HG03175 (cell line): ENCODE data around the gene GJC3.
"Not testable (repeated sequence)": the region's sequence is repeated elsewhere in the genome, so short reads cannot be mapped to it uniquely, and the experiment has no call there.

Experiments
- ATAC-seq: cut with Tn5 transposase; IDR thresholded peaks from one replicate; pipeline ENCODE4 v1.9.1; 2021; ENCODE audit warnings: mild to moderate bottlenecking, moderate library complexity; ENCODE audit not compliant: unreplicated experiment

Gene GJC3

DNA sequence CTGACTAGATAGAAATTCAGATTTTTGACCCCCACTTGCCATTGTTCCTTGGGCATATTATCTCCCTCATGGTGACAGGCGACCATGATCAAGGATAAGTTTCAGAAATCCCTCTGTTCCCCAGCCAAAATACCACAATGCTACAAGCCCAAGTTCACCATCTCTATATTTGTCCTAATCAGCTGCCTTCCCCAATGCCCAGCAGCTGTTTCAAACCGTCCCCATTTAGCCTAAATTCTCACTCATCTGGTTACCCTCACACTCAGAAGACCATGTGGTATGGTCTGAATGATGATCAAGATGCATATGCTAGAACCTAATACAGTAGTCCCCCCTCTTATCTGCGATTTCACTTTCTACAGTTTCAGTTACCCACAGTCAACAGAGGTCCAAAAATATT lies 956 bp upstream of the GJC3 start:
- no peak for ATAC-seq

DNA sequence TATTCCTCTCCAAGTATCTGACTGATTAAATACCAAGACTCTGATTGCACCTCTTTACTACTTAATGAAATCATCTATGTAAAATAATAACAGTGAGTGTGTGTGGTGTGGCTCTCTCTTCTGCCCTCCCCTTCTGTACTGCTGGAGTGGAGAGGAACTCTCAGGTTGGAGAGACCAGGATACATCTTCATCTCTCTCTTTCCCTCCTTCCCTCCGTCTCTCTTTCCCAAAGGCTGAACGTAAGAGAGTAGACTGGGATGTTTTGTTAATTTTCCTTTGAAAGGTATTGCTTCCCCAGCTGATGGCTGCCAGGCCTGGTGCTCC lies 272 bp upstream of the GJC3 start:
- ATAC-seq = no peak

DNA sequence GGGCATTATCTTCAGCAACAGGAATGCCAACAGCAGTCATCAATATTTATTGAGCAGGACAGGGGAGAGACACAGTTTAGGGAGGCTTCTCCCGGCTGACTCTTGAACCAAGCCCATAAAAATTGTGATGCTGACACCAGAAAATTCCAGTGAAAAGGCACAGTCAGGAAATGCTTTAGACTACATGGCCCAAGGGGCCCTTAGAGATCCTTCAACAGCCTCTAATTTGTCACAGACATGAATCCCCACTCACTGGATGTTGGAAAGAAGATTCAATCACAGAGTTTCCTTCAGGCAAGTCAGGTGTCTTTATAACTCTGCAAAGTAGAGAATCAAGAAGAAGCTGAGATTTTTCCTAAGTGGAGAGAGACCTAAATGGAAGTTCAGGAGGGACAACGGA lies 1.2 kb downstream of the GJC3 start:
- no peak for ATAC-seq

DNA sequence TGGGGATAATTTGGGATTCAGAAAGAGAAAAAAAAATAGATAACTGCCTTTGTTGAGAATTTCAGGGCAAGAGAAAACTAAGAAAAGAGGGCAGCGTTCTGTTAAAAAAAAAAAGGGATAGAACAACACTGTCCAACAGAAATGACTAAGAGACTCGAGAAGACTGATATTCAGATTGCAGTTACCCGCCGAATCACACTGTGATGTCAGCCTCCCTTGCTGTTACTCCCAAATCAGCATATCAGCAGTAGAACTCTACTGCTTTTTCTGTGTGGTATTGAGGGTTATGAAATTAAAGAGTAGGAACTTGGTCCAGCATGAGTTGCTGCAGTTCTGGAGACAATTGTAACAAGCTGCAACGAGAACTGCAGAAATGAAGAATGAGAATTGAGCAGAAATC lies 1.9 kb downstream of the GJC3 start:
- no peak for ATAC-seq

DNA sequence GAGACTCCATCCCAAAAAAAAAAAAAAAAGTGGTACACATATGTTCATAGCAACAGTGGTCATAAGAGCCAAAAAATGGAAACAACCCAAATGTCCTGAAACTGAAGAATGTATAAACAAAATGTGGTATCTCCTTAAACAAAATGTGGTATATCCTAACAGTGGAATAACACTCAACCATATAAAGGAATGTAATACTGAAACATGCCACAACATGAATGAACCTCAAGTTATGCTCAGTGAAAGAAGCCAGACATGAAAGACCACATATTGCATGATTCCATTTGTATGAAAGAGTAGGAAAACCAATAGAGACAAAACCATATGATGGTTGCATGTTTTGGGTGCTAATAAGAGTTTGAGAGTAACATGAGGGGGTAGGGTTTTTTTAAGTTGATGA lies 3.1 kb downstream of the GJC3 start:
- no peak for ATAC-seq

DNA sequence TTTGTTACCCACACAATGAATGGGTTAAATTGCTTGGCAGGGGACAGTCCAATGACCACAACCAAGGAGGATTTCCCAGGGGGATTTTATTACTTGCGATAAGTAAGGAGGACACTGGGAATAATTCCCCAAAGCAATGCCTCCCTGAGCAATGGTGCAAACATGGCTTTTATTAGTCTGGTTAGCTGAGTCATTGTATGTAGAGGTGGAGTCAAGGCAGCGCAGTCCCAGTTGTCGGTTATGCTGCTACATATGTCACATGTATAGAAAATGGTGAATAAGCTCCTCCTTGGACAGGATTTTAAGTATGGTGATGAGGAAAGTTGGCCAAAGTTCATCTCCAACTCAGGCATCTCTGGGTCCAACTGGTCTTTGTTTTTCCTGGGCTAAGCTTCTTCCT lies 6.2 kb downstream of the GJC3 start:
- ATAC-seq = no peak

DNA sequence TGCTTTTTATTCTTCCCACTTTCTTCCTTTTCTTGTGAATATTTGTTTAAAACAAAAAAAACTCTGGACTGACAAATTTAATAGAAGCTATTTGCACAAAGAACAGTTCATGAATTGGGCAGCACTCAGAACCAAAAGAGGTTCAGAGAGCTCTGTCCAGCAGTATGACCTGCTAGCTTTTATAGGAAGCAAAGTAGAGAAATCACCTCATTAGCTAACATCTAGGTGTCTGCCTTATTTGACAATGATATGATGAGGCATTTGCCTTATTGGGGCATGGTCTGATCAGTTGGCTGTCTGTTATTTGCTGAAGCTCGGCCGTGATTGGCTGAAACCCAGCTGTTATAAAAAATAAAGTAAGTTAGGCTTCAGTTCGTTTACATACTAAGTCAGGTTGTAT lies 9.3 kb downstream of the GJC3 start:
- ATAC-seq = no peak

DNA sequence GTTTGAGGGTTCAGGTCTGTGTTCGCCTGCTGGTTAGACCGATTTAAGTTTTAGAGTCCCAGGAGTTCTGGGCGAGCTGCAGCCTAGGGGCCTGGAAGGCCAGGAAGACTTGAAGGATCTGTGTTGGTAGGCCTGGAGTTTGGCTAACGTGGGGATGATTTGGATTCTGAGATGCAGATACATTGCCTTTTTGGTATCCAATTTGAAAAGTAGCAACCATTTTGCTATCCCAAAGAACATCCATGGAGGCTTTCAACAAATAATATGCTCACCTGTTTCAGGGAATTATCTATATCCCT lies 9.7 kb downstream of the GJC3 start:
- no peak for ATAC-seq

DNA sequence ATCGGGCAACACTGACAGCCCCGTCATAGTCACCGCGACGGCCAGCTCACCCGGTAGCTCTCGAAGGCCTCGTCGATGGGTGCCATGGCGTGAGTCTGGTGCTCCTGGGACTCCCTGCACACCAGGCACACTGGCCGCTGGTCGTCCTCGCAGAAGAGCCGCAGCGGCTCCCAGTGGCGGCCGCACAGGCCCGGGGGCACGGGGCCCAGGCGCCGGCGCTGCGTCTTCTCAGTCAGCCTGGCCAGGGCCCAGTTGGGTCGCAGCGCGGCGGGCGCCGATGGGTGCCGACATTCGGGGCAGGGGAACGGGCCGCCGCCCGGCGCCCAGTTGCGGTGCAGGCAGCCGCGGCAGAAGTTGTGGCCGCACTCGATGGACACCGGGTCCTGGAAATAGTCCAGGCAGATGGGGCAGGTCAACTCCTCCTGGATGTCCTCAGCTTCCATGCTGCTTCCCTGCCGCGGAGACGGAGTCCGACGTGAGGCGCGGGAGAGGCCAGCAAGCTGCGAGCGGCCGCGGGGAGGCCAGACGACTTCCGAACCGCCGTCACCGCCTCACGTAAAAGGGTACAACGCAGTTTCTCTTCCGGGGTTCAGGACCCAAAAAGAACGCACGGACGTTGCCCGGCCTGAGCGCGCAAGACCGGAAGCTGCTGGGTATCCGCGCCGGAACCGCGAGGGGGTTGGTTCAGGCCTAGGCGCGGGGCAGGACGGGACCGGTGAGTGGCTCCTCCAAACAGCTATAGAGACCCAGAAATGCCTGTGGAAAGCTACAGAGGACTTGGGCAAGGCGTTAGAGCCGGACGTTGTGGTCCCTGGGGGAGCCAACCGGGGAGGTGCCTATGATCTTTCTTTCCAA lies 10.2 kb downstream of the GJC3 start, which contains the start of gene TRIM4:
TSS of gene TRIM4 (minus strand) at position 572 of the 855 bp plus-strand sequence. CDS start at position 443, 129 bp downstream.
- ATAC-seq = peak; percentile 96

DNA sequence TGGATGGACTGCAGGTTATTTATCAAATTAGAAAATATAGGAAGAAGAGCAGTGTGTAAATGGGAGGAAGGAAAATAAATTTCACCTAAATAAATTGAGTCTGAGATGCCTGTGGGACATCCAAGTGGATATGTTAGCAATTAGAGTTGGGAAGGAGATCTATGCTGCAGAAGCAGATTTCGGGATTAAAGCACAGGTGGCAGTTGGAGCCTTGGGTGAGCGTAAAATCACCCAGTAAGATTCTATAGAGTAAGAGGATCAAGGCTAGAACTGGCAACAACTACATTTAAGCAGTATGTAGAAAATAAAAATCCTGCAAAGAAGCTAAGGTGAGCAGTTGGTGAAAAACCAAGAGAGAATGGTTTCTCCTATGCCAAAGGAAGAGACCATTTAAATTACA lies 18.4 kb downstream of the GJC3 start:
- no peak for ATAC-seq

DNA sequence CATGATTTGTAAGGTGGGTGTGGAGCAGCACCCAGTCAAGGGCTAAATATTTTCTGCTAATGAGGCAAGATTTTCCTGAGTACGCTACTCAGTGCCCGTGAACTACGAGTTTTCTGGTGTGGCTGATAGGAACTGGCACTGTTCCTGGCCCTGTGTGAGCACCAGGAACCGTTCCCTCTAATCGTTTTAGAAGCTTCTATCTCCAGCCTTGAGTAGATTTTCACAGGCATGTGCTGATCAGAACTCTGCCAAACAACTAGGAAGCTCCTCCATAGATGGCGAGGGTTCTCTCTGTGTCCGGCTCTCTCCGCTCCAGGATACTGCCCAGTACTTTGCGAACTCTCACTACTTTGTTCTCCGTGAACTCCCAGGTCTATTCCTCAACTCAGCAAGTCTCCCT lies 27.8 kb downstream of the GJC3 start:
- ATAC-seq = no peak

DNA sequence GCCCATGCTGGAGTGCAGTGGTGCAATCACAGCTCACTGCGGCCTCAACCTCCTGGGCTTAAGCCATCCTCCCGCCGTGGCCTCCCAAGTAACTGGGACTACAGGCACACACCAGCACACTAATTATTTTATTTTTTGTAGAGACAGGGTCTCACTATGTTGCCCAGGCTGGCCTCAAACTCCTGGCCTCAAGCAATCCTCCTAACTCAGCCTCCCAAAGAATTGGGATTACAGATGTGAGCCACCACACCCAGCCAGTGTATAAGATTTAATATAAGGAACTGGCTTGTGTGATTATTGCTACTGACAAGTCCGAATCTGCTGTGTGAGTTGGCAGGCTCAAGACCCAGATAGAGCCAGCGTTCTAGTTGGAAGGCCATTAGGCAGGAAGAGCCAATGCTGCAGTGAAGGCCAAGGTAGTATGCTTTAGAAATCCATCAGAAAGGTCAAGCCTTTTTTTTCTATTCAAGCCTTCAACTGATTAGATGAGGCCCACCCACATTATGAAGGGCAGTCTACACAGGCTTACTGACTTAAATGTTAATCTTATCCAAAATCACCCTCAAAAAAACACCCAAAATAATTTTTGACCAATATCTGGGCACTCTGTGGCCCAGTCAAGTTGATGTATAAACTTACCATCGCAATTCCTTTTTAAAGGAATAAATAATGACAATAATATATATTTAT lies 29.4 kb downstream of the GJC3 start:
- no peak for ATAC-seq

DNA sequence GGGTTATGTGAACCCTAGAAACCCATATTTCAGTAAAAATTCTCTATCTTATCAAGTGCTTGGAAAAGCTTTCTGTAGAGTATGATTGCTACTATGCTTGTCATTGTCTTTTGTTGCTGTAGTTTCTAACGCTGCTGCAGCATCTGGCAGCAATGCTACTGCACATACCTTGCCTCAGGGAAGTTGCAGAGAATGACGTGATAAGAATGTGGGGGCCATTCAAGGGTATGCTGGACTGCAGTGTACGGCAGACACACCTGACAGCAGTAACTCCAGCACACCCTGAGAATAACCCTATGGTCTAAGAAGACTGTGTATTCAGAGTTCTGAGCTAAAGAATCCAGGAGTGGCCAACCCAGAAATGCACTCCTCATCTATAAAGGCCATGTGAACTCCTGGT lies 30.6 kb downstream of the GJC3 start:
- no peak for ATAC-seq

DNA sequence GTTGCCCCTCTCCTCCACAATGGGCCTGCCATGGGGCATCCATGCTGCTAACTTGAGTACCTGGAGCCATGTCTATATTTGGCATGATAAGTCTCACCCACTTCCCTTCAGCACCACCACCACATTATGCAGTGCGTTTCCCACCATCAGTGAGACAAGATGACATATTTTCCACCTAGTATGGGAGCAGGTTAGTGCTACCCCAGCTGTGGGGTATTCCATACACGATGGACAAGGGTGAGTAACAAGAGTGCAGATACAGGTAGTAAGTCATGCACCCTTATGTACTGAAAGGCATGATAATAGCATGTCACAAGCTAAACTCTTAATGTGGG lies 31.4 kb downstream of the GJC3 start:
- no peak for ATAC-seq

DNA sequence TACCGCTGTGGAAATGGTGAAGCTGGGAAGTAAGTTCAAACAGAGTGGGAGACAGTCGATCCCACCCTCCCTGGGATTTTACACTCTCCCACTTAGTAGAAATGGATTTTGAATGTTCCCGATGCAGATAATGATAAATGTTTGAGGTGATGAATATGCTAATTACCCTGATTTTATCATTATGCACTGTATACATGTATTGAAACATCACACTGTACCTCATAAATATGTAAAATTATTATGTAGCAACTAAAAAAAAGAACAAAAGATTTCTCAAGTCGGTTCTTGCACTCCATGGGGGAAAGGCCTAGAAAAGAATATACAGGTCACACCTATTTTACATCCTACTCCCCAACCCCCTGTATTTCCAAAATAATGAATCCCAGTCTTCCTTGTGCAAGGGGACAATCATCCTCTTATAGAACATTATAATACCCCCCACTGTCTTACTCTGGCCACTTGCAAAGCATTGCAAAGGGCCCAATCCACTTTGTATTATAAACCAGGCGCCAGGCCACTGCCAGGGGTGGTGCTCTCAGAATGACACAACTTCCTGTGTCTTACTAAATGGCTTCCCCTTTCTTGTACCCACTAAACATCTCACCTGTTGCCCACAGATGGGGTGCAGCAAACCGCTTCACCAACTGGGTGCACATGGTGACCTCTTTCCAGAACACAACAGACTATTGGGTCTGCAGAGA lies 31.9 kb downstream of the GJC3 start:
- no peak for ATAC-seq

DNA sequence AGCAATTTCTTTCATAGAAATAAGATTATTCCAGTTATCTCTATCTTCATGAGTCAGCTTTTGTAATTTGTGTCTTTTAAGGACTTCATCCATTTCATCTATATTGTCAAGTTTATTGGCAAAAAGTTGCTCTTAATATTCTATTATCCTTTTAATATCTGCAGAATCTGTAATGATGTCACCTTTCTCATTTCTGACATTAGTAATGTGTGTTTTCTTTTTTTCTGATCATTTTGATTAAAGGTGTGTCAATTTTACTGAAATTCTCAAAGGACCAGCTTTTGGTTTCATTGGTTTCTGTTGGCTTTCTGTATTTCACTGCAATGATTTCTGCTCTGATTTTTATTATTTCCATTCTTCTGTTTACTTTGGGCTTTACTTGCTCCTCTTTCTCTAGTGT lies 34.7 kb downstream of the GJC3 start:
- ATAC-seq = no peak

DNA sequence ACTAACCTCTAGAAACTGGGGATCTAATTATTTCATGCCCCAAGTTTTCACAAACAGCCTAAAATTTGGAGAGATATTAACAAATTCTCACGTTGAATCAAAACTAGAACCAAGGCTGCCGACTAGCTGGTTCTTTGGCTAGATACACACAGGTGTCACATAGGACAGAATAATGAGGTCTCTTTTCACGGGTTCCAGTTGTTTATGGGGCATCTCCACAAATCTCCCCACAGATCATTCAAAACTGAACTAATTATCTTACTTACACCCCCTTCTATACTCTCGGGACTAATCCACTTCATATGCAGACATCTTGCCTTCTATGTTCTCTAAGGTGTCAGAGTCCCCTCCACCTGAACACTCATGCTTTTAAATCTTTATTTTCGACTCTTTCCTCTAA lies 36.1 kb downstream of the GJC3 start:
- ATAC-seq = no peak

DNA sequence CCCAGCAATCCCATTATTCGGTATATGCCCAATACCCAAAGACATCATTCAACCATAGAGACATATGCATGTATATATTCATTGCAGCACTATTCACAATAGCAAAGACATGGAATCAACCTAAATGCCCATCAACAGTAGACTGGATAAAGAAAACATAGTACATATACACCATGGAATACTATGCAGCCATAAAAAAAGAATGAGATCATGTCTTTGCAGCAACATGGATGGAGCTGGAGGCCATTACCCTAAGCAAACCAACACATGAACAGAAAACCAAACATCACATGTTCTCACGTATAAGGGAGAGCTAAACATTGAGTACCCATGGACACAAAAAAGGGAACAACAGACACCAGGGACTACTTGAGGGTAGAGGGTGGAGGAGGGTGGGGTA lies 39.1 kb downstream of the GJC3 start:
- ATAC-seq = not testable (repeated sequence)

DNA sequence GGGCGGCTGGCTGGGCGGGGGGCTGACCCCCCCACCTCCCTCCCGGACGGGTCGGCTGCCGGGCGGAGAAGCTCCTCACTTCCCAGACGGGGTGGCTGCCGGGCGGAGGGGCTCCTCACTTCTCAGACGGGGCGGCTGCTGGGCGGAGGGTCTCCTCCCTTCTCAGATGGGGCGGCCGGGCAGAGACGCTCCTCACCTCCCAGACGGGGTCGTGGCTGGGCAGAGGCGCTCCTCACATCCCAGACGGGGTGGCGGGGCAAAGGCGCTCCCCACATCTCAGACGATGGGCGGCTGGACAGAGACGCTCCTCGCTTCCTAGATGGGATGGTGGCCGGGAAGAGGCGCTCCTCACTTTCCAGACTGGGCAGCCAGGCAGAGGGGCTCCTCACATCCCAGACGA lies 41.1 kb downstream of the GJC3 start:
- not testable (repeated sequence) for ATAC-seq

DNA sequence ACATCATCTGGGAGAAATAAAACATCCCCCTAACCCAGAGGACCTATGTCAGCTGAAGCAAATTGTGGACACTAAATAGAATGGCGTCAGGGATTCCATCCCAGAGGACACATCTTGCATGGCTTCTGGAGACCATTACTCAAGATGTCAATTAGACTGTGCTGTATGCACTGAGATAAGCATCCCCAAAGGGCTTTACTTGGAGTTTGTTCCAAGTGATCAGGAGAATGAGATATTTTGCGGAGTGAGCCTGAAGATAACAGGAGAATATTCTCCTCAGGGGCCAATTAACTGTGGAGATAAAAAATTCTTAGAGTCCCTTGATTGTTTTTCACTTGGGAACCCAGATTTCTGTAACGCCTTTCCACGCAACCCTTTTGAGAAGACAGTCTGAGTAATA lies 48.0 kb downstream of the GJC3 start:
- no peak for ATAC-seq

DNA sequence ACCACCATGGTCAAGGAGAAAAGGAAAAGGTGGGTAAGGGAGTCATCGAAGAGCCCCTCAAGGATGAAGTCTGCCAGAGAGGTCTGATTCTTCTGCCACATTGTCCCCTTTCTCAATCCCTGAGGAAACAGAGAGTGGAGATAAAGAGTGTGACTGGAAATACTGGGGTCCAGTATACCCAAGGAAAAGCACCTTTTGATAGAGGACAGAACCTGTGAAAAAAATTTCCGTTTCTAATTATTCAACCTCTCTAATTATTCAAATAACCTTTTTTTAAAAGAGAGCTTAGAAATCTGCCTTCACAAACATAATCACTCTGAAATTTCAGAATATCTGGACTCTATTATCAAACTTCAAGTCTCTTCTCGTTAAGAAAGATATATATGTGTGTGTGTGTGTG lies 52.5 kb downstream of the GJC3 start, which contains the start of gene OR2AE1:
TSS of gene OR2AE1 (minus strand) at position 101 of the 400 bp plus-strand sequence. CDS start at position 101, 0 bp downstream.
- ATAC-seq = no peak

DNA sequence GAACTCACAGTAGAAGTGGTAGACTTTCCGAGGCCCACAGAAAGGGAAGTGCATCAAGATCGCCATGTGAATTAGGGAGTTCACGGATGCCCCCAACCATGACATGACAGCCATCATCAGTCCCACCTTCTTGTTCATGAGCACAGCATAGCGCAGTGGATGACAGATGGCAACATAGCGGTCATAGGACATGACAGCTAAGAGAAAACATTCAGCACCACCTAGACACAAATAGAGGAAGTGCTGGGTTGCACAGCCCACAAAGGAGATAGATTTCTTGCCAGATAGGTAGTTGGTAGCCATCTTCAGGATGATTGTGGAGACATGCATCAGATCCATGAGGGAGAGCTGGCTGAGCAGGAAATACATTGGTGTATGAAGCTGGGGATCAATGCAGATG lies 52.9 kb downstream of the GJC3 start:
- ATAC-seq = no peak
